Naive B cell (primary cell): Measurements from ENCODE around the gene KAT8. TPM values are rescaled to one million over a fixed set of nuclear protein-coding genes. Genes with fewer than 3 reads are reported as not detected.
A peak's percentile ranks its signal among the peaks of the same experiment; 100 is the strongest.
"Not testable (repeated sequence)": the region's sequence is repeated elsewhere in the genome, so short reads cannot be mapped to it uniquely, and the experiment has no call there.

Experiments used
- ATAC-seq, 2 donors: fragments of 150-1000 bp; cut with Tn5 transposase; 2 replicates each; pipeline ENCODE4 v1.10.0; 2021; ENCODE audit warnings: low read depth in 2 of 2, mild to moderate bottlenecking in 2 of 2, moderate library complexity in 2 of 2
- DNase-seq: peaks from one replicate; pipeline ENCODE4 v3.0.0; 2022
- H3K27ac Mint-ChIP-seq, 6 donors: one replicate each; pipeline ENCODE4 v1.8.0; 2020 to 2022; ENCODE audit warnings: mild to moderate bottlenecking in 6 of 6, mixed read lengths in 6 of 6, moderate library complexity in 5 of 6, inconsistent platforms in 2 of 6
- H3K27me3 Mint-ChIP-seq, 3 donors: one replicate each; pipeline ENCODE4 v1.8.0; 2021 to 2022; ENCODE audit warnings: mixed read lengths in 3 of 3, mild to moderate bottlenecking in 1 of 3
- H3K36me3 Mint-ChIP-seq, 2 donors: one replicate each; pipeline ENCODE4 v1.8.0; 2020 to 2022; ENCODE audit warnings: mixed read lengths in 2 of 2, inconsistent platforms in 1 of 2, mild to moderate bottlenecking in 1 of 2
- H3K4me1 Mint-ChIP-seq, 3 donors: one replicate each; pipeline ENCODE4 v1.8.0; 2020 to 2022; ENCODE audit warnings: mixed read lengths in 3 of 3, inconsistent platforms in 1 of 3, mild to moderate bottlenecking in 1 of 3, moderate library complexity in 1 of 3
- H3K4me3 Mint-ChIP-seq, 8 donors: one replicate each; pipeline ENCODE4 v1.8.0; 2020 to 2022; ENCODE audit warnings: mild to moderate bottlenecking in 8 of 8, mixed read lengths in 8 of 8, moderate library complexity in 8 of 8, inconsistent platforms in 2 of 8
- H3K9me3 Mint-ChIP-seq, 7 donors: one replicate each; pipeline ENCODE4 v1.8.0; 2020 to 2022; ENCODE audit warnings: mixed read lengths in 7 of 7, mild to moderate bottlenecking in 5 of 7, inconsistent platforms in 2 of 7, moderate library complexity in 1 of 7
- polyA plus RNA-seq, 6 donors: library from polyadenylated mRNA; unstranded; fragments of 300-500 nt; fragmentation: Illumina TruSeq; gene quantifications; one replicate each; pipeline ENCODE4 v1.2.3, GENCODE V29; 2021; ENCODE audit warnings: low read depth in 6 of 6

The KAT8 gene
- polyA plus RNA-seq, 6 donors from 2014 or later, result 39.0 to 68.1 (median 51.6) TPM

GRCh38 chr16:31143694-31144148 lies 26.3 kb downstream of the KAT8 start:
- Mint-ChIP-seq H3K27ac (peak overlapping the region in 2 of 6 donors; percentile 44 to 62), H3K9me3 (no peaks in the 10 kb centered on the region), H3K36me3 (no peaks in the 10 kb centered on the region), H3K4me3 (peak overlapping the region; percentile 44 to 87 (median 76)), H3K27me3 (peaks cover 6 to 20% (median 19%) of the 10 kb centered on the region in 3 donors), H3K4me1 (peaks cover 6 to 22% (median 12%) of the 10 kb centered on the region in 3 donors)
- DNase-seq (peak; percentile 4), ATAC-seq (no peak)

DNA sequence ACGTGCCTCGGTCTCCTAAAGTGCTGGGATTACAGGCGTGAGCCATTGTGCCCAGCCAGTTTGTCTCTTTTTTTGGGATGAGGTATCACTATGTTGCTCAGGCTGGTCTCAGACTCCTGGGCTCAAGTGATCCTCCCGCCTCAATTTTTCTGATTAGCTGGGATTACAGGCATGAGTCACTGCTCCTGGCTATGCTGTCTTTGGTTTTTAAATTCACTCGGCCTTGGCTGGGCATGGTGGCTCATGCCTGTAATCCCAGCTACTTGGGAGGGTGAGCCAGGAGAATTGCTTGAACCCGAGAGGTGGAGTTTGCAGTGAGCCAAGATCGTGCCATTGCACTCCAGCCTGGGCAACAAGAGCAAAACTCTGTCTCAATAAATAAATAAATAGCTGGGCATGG lies 27.0 kb downstream of the KAT8 start:
- peaks cover 6 to 21% (median 20%) of the 10 kb centered on the region in 3 donors for H3K27me3 Mint-ChIP-seq
- H3K4me3 Mint-ChIP-seq, result peak overlapping the region in 4 of 8 donors; percentile 47 to 74 (median 72)
- not testable (repeated sequence) for H3K36me3 Mint-ChIP-seq, ATAC-seq, H3K27ac Mint-ChIP-seq, H3K9me3 Mint-ChIP-seq, DNase-seq
- H3K4me1 Mint-ChIP-seq, result peaks cover 6 to 22% (median 12%) of the 10 kb centered on the region in 3 donors

GRCh38 chr16:31145398-31145990 lies 28.0 kb downstream of the KAT8 start:
- Mint-ChIP-seq H3K4me3 (peak overlapping the region in 1 of 8 donors; percentile 51), H3K9me3 (no peaks in the 10 kb centered on the region), H3K27me3 (peaks cover 6 to 27% (median 26%) of the 10 kb centered on the region in 3 donors), H3K4me1 (peaks cover 6 to 22% (median 12%) of the 10 kb centered on the region in 3 donors), H3K36me3 (no peaks in the 10 kb centered on the region), H3K27ac (no peak overlapping the region)
- DNase-seq (no peak), ATAC-seq (no peak)

DNA sequence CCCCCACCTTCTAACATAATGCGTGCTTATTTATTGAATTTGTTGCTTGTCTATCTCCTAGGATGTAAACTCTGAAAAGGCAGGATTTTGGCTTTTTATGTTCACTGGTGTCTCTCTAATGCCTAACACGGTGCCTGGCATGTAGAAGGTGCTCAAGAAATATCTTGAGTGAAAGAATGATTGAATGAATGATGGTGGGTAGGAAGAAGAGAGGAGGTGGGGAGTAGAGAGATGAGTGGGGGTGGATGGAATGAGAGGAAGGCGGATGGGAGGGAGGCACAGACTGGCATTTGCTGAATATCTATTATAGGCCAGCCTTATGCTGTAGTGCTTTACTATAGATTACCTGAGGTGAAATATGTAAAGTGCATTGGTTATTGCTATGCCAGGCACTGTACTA lies 30.1 kb downstream of the KAT8 start:
- no peak for DNase-seq
- H3K4me3 Mint-ChIP-seq, result no peak overlapping the region

GRCh38 chr16:31148281-31148728 lies 30.8 kb downstream of the KAT8 start:
- H3K27ac Mint-ChIP-seq, result no peak overlapping the region
- no peaks in the 10 kb centered on the region for H3K9me3 Mint-ChIP-seq
- H3K4me1 Mint-ChIP-seq, result peaks cover 6 to 10% (median 6%) of the 10 kb centered on the region in 3 donors
- no peak for DNase-seq
- no peaks in the 10 kb centered on the region for H3K36me3 Mint-ChIP-seq
- ATAC-seq, result no peak
- H3K4me3 Mint-ChIP-seq, result no peak overlapping the region
- H3K27me3 Mint-ChIP-seq, result peaks cover 13 to 27% (median 26%) of the 10 kb centered on the region in 3 donors

More for the DNA sequence above, 30.1 kb downstream of the KAT8 start:
- peaks cover 13 to 27% (median 26%) of the 10 kb centered on the region in 3 donors for H3K27me3 Mint-ChIP-seq
- no peak overlapping the region for H3K27ac Mint-ChIP-seq
- H3K4me1 Mint-ChIP-seq, result peaks cover 6 to 12% (median 6%) of the 10 kb centered on the region in 3 donors
- ATAC-seq, result no peak
- no peaks in the 10 kb centered on the region for H3K9me3 Mint-ChIP-seq
- no peaks in the 10 kb centered on the region for H3K36me3 Mint-ChIP-seq

DNA sequence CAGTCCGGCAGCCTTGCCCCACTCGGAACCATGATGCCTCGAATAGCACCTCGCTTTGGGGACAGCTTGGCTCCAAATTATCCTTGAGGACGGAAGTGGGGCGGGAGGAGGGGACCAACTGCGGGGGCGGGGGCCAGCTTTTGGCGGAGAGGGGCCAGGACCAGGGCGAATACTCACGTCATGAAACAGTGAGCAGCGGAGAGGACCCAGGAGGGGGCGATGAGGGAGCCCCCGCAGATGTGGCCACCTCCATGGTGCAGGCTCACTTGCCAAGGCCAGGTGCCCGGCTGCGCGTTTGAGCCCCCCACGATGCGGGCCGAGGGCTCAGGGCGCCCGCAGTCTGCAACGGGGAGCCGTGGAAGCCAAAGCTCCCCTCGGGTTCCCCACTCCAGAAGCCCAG lies 31.4 kb downstream of the KAT8 start:
- no peak for DNase-seq
- Mint-ChIP-seq H3K36me3 (no peaks in the 10 kb centered on the region), H3K4me1 (peaks cover 0 to 4% (median 3%) of the 10 kb centered on the region in 3 donors), H3K9me3 (no peaks in the 10 kb centered on the region), H3K27me3 (peaks cover 13 to 30% (median 27%) of the 10 kb centered on the region in 3 donors), H3K4me3 (no peak overlapping the region), H3K27ac (no peak overlapping the region)
- ATAC-seq, result no peak

DNA sequence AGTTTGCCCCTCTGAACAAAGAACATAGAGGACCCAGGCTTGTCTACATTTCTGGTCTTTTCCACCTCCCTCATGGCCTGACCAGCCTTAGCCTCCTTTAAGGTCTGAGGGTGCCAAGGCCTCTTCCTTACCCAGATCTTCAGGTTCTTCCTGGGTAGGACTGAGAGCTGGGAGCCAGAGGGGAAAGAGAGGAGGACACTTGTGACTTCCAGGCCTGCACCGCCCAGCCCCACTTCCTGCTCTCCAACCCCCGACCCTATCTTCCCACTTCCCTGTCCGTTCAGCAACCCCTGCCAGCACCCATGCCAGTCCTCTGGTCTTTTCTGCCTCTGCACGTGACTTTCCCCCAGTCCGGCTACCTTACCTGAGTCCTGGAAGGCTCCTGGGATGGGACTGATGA lies 31.9 kb downstream of the KAT8 start:
- no peaks in the 10 kb centered on the region for H3K36me3 Mint-ChIP-seq
- no peak overlapping the region for H3K4me3 Mint-ChIP-seq
- DNase-seq (no peak), ATAC-seq (no peak)
- no peaks in the 10 kb centered on the region for H3K9me3 Mint-ChIP-seq
- no peaks in the 10 kb centered on the region for H3K4me1 Mint-ChIP-seq
- no peak overlapping the region for H3K27ac Mint-ChIP-seq
- peaks cover 13 to 34% (median 27%) of the 10 kb centered on the region in 3 donors for H3K27me3 Mint-ChIP-seq

DNA sequence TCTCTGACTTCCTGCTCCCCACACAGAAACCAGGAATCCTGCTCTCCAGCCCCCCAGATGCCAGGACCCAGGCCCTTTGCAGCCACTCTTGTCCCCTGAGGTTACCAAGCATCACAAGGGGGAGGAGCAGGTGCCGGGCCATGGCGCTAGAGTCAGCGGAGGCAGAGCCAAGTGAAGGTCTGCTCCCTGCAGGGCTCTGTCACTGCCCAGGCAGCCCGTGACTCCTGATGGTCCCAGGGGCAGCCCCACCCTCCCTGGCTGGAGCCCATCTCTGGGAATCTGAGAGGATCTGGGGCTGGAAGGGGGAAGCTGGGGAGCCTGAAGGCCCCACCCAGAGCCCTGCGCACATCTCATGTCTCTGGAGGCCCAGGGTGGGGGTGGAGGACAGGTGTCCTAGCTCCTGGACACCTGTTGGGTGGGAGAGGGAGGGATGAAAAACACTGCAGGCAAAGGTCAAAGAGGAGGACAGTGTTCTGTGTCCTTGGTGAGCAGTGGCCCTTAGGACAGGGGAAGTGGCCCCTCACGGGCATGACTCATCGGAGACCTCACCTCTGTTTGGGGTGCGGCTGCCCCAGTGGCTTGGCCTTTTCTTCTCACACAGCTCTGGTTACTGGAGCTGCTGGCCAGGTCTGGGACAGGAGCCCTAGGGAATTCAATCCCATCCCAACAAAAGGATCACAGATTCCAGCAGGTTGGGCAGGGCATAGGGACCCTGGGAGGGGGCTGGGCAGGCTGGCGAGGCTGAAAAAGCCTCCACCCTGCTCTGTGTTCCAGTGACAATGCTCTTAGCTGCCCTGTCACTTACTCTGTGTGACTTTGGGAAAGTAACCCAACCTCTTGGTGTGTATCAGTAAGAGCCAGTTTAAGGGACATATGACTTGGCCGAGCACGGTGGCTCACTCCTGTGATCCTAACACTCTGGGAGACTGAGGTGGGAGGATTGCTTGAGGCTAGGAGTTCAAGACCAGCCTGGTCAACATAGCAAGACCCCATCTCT lies 32.7 kb downstream of the KAT8 start, which contains the start of gene PRSS36:
PRSS36 (minus strand) TSS at position 173 of the 997 bp plus-strand sequence; CDS start at position 142, 31 bp downstream.
- no peaks in the 10 kb centered on the region for H3K36me3 Mint-ChIP-seq
- H3K4me1 Mint-ChIP-seq, result no peaks in the 10 kb centered on the region
- no peak for DNase-seq
- no peak for ATAC-seq
- H3K9me3 Mint-ChIP-seq, result no peaks in the 10 kb centered on the region
- no peak within 1 kb of the TSS for H3K4me3 Mint-ChIP-seq
- peaks cover 13 to 35% (median 27%) of the 10 kb centered on the region in 3 donors for H3K27me3 Mint-ChIP-seq
- peak within 1 kb of the TSS in 2 of 6 donors; percentile 27 to 67 for H3K27ac Mint-ChIP-seq

- Mint-ChIP-seq H3K27ac (peak overlapping the region in 1 of 6 donors; percentile 67), H3K27me3 (peaks cover 13 to 32% (median 27%) of the 10 kb centered on the region in 3 donors)
- not testable (repeated sequence) for H3K36me3 Mint-ChIP-seq, H3K9me3 Mint-ChIP-seq, H3K4me1 Mint-ChIP-seq, ATAC-seq, DNase-seq, H3K4me3 Mint-ChIP-seq
Observed at GRCh38 chr16:31150976-31151375, 33.5 kb downstream of the KAT8 start.

DNA sequence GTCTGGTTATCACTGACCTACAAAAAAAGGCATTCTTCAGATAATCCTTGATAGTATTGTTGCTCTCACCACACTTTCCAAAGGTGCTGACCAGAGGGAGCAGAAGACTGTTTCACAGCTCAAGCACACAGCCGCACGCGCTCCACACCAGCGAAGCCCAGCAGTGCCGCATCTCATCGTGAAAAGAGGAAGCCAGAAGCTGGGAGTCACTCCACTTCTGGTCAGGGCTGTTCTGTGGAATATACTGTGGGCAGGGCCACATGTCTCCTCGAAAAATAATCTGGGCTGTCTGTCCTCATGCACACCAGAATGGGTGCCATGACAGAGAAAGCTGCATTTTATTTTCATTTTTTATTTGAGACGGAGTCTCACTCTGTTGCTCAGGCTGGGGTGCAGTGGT lies 39.7 kb downstream of the KAT8 start:
- ATAC-seq (peak; percentile 49 to 57), DNase-seq (no peak)
- H3K4me1 Mint-ChIP-seq, result peaks cover 4 to 13% (median 6%) of the 10 kb centered on the region in 3 donors
- H3K27me3 Mint-ChIP-seq, result peaks cover 6 to 14% (median 8%) of the 10 kb centered on the region in 3 donors
- peak overlapping the region in 3 of 8 donors; percentile 35 to 54 (median 36) for H3K4me3 Mint-ChIP-seq
- no peaks in the 10 kb centered on the region for H3K36me3 Mint-ChIP-seq
- no peak overlapping the region for H3K27ac Mint-ChIP-seq
- no peaks in the 10 kb centered on the region for H3K9me3 Mint-ChIP-seq

DNA sequence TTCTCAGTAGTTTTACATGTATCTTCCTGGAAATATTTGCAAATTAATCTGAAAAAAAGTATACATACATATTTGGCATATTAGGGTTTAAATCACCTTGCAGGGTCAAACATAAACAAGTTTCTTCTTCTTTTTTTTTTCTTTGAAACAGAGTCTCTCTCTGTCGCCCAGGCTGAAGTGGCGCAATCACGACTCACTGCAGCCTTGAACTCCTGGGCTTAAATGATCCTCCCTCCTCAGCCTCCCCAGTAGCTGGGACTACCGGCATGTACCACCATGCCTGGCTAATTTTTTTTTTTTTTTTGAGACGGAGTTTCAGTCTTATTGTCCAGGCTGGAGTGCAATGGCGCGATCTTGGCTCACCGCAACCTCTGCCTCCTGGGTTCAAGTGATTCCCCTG lies 49.9 kb downstream of the KAT8 start:
- Mint-ChIP-seq H3K4me1 (no peaks in the 10 kb centered on the region), H3K9me3 (no peaks in the 10 kb centered on the region), H3K4me3 (no peak overlapping the region), H3K36me3 (no peaks in the 10 kb centered on the region), H3K27ac (peak overlapping the region in 1 of 6 donors; percentile 10), H3K27me3 (no peaks in the 10 kb centered on the region)
- no peak for ATAC-seq
- DNase-seq, result no peak

- H3K4me3 Mint-ChIP-seq, result no peak overlapping the region
- H3K36me3 Mint-ChIP-seq, result no peaks in the 10 kb centered on the region
- H3K27ac Mint-ChIP-seq, result peak overlapping the region in 1 of 6 donors; percentile 58
- no peaks in the 10 kb centered on the region for H3K9me3 Mint-ChIP-seq
- H3K4me1 Mint-ChIP-seq, result no peaks in the 10 kb centered on the region
- no peak for DNase-seq
- no peaks in the 10 kb centered on the region for H3K27me3 Mint-ChIP-seq
- no peak for ATAC-seq
Observed at GRCh38 chr16:31168848-31169247, 51.4 kb downstream of the KAT8 start.

DNA sequence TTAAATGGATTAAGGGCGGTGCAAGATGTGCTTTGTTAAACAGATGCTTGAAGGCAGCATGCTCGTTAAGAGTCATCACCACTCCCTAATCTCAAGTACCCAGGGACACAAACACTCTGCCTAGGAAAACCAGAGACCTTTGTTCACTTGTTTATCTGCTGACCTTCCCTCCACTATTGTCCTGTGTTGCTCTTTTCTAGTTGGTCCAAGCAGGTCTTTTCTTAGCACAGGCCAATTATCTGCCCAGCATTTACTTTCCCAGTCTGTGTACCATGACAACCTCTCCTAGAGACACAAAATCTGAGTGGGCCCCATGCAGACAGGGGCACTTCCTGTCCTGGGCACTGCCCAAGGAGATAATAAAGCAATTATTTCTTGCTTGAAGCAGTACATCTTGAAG lies 52.6 kb downstream of the KAT8 start:
- H3K9me3 Mint-ChIP-seq, H3K4me3 Mint-ChIP-seq, DNase-seq, H3K27me3 Mint-ChIP-seq, H3K4me1 Mint-ChIP-seq, H3K27ac Mint-ChIP-seq, H3K36me3 Mint-ChIP-seq, ATAC-seq: not testable (repeated sequence)
